A549 (cell line): ENCODE data around the gene ITGAL. TPM values are rescaled to one million over a fixed set of nuclear protein-coding genes. Genes with fewer than 3 reads are reported as not detected.
A peak's percentile ranks its signal among the peaks of the same experiment; 100 is the strongest.

ENCODE experiments used
- ATAC-seq, 2 experiments: fragments of 200-7000 bp in 1 of 2; fragments of >200 bp in 1 of 2; cut with Nextera tagmentation in 1 of 2; cut with Tn5 transposase in 1 of 2; 3 replicates each; pipeline versions ENCODE4 v1.8.0 to v1.9.1; 2018 to 2020; ENCODE audit warnings: mild to moderate bottlenecking in 1 of 2, moderate library complexity in 1 of 2
- CTCF ChIA-PET: fragments of 300-600 bp; sonication (Branson Sonifier 250); formaldehyde crosslinking; extraction: SDS; loops from one replicate; lab custom pipeline; 2021; ENCODE audit warnings: antibody characterized with exemption, inconsistent platforms; lab: Yijun Ruan, JAX
- POLR2A ChIA-PET: fragments of 350-600 bp; formaldehyde crosslinking; extraction: SDS; loops from one replicate; lab custom pipeline; 2021; ENCODE audit warnings: antibody characterized with exemption, inconsistent platforms; lab: Yijun Ruan, JAX
- DNase-seq, 2 experiments: peaks; one replicate each; pipeline versions ENCODE4 v3.0.0 to v3.0.0-alpha.2; 2011 to 2016; ENCODE audit warnings: low read depth in 1 of 2, low spot score in 1 of 2
- FAIRE-seq: peaks from 2 replicates; lab custom pipeline; 2011; peaks lifted over from hg19 to GRCh38; lab: Jason Lieb, UNC
- H3K27ac ChIP-seq, 2 experiments: fragments of >200 bp; sonication (Bioruptor Twin); formaldehyde crosslinking; 3 replicates each; pipeline ENCODE4 v1.5.1; 2016 to 2017
- H3K4me1 ChIP-seq: fragments of >200 bp; sonication (Bioruptor Twin); formaldehyde crosslinking; 3 replicates; pipeline ENCODE4 v1.6.1; 2016
- H3K4me2 ChIP-seq: fragments of >200 bp; sonication (Bioruptor Twin); formaldehyde crosslinking; 3 replicates; pipeline ENCODE4 v1.6.1; 2016
- H3K4me3 ChIP-seq: fragments of >200 bp; sonication (Bioruptor Twin); formaldehyde crosslinking; 3 replicates; pipeline ENCODE4 v1.5.1; 2016
- H3K9me3 ChIP-seq: fragments of >200 bp; sonication (Bioruptor Twin); formaldehyde crosslinking; 3 replicates; pipeline ENCODE4 v1.6.1; 2016
- ATOH8 ChIP-seq: fragments of 250-450 bp; sonication (Bioruptor Pico); IDR thresholded peaks from 2 replicates; pipeline ENCODE4 v1.5.0; 2020; ENCODE audit warnings: low read depth, mild to moderate bottlenecking, moderate library complexity
- BHLHE40 ChIP-seq: IDR thresholded peaks from 2 replicates; pipeline ENCODE4 v1.6.1; 2012; ENCODE audit warnings: low read depth, low read length, inconsistent platforms
- CBX2 ChIP-seq: fragments of 200-600 bp; sonication (generic); IDR thresholded peaks from 2 replicates; pipeline ENCODE4 v1.6.1; 2016; ENCODE audit warnings: low read depth, mild to moderate bottlenecking, borderline replicate concordance
- CBX8 ChIP-seq: fragments of 200-600 bp; sonication (generic); IDR thresholded peaks from 2 replicates; pipeline ENCODE4 v1.6.1; 2016
- CEBPB ChIP-seq, 2 experiments: fragments of >200 bp in 1 of 2; sonication (Bioruptor Twin) in 1 of 2; formaldehyde crosslinking in 1 of 2; IDR thresholded peaks; 2 replicates each; pipeline ENCODE4 v1.6.1; 2012 to 2016
- CHD4 ChIP-seq: fragments of 200-600 bp; sonication (generic); IDR thresholded peaks from 2 replicates; pipeline ENCODE4 v1.6.1; 2016; ENCODE audit warnings: antibody characterized with exemption, mild to moderate bottlenecking, borderline replicate concordance
- E2F6 ChIP-seq: IDR thresholded peaks from 2 replicates; pipeline ENCODE4 v1.6.1; 2012; ENCODE audit warnings: low read depth, borderline replicate concordance
- EHF ChIP-seq: fragments of 250-450 bp; sonication (Bioruptor Pico); IDR thresholded peaks from 2 replicates; pipeline ENCODE4 v1.5.0; 2020; ENCODE audit warnings: mild to moderate bottlenecking
- ELK1 ChIP-seq: fragments of 150-350 bp; IDR thresholded peaks from 2 replicates; pipeline ENCODE4 v1.6.1; 2014; ENCODE audit warnings: low read depth, mild to moderate bottlenecking, low read length
- ESRRA ChIP-seq: fragments of 150-350 bp; IDR thresholded peaks from 2 replicates; pipeline ENCODE4 v1.6.1; 2014; ENCODE audit warnings: mild to moderate bottlenecking, low read length, borderline replicate concordance
- FOSL2 ChIP-seq, 2 experiments: fragments of 450-650 bp in 1 of 2; fragments of >200 bp in 1 of 2; sonication (Bioruptor Twin) in 1 of 2; formaldehyde crosslinking; IDR thresholded peaks; 2 replicates each; pipeline versions ENCODE4 v1.5.0 to v1.6.1; 2016 to 2020; ENCODE audit warnings: mild to moderate bottlenecking in 1 of 2, moderate library complexity in 1 of 2
- FOXS1 ChIP-seq: fragments of 250-450 bp; sonication (Bioruptor Pico); IDR thresholded peaks from 2 replicates; pipeline ENCODE4 v1.5.0; 2020; ENCODE audit warnings: mild to moderate bottlenecking, moderate library complexity
- GATA3 ChIP-seq: IDR thresholded peaks from 2 replicates; pipeline ENCODE4 v1.6.1; 2012; ENCODE audit warnings: borderline replicate concordance
- JUN ChIP-seq, 2 experiments: fragments of >200 bp; sonication (Bioruptor Twin); formaldehyde crosslinking; IDR thresholded peaks; 2 replicates in 1 of 2; 3 replicates in 1 of 2; pipeline ENCODE4 v1.6.1; 2016 to 2017
- JUNB ChIP-seq: fragments of >200 bp; sonication (Bioruptor Twin); formaldehyde crosslinking; IDR thresholded peaks from 2 replicates; pipeline ENCODE4 v1.6.1; 2016
- KDM1A ChIP-seq: fragments of 200-600 bp; sonication (generic); IDR thresholded peaks from 2 replicates; pipeline ENCODE4 v1.6.1; 2016; ENCODE audit warnings: low read depth, mild to moderate bottlenecking
- KDM5A ChIP-seq: fragments of 200-600 bp; sonication (generic); IDR thresholded peaks from 2 replicates; pipeline ENCODE4 v1.6.1; 2016; ENCODE audit warnings: antibody characterized with exemption, mild to moderate bottlenecking
- MYC ChIP-seq: IDR thresholded peaks from 2 replicates; pipeline ENCODE4 v1.6.1; 2012; ENCODE audit warnings: mild to moderate bottlenecking, inconsistent platforms, low read length, improper control_type of control experiment, borderline replicate concordance
- NR3C1 ChIP-seq: fragments of >200 bp; sonication (Bioruptor Twin); formaldehyde crosslinking; IDR thresholded peaks from 3 replicates; pipeline ENCODE4 v1.6.1; 2017
- PBX3 ChIP-seq: IDR thresholded peaks from 2 replicates; pipeline ENCODE4 v1.6.1; 2012
- PHF8 ChIP-seq: fragments of 200-600 bp; sonication (generic); IDR thresholded peaks from 2 replicates; pipeline ENCODE4 v1.6.1; 2016; ENCODE audit warnings: low read depth, mild to moderate bottlenecking, antibody characterized with exemption, moderate library complexity, borderline replicate concordance
- POLR2A ChIP-seq: IDR thresholded peaks from 2 replicates; pipeline ENCODE4 v1.6.1; 2012; ENCODE audit warnings: mild to moderate bottlenecking, low read length
- RAD21 ChIP-seq, 2 experiments: fragments of >200 bp in 1 of 2; sonication (Bioruptor Twin) in 1 of 2; formaldehyde crosslinking in 1 of 2; IDR thresholded peaks in 1 of 2; conservative IDR thresholded peaks in 1 of 2; 2 replicates in 1 of 2; 3 replicates in 1 of 2; pipeline ENCODE4 v1.6.1; 2012 to 2018; ENCODE audit warnings: inconsistent platforms in 1 of 2
- RARB ChIP-seq: fragments of 250-450 bp; sonication (Bioruptor Pico); IDR thresholded peaks from 2 replicates; pipeline ENCODE4 v1.8.0; 2021; ENCODE audit warnings: mild to moderate bottlenecking, moderate library complexity
- RCOR1 ChIP-seq: fragments of 150-350 bp; IDR thresholded peaks from 2 replicates; pipeline ENCODE4 v1.6.1; 2014; ENCODE audit warnings: antibody characterized with exemption, low read length, low read depth
- RNF2 ChIP-seq: fragments of 200-600 bp; sonication (generic); IDR thresholded peaks from 2 replicates; pipeline ENCODE4 v1.6.1; 2016; ENCODE audit warnings: low read depth, mild to moderate bottlenecking, antibody characterized with exemption, moderate library complexity, borderline replicate concordance
- WGBS: methylation state at CpG from one replicate; pipeline ENCODE4 v1.1.6; 2017; ENCODE audit errors: missing lambda C conversion rate; 5-methylcytosine and 5-hydroxymethylcytosine counted together
- polyA plus RNA-seq, 4 experiments: library from polyadenylated mRNA; depleted of rRNA in 3 of 4; stranded (reverse); fragments of >200 nt; fragmentation: RNase III in 1 of 4; extraction: RNeasy Plus Mini Kit Qiagen cat#74134 plus additional on column Dnase treatment in 1 of 4; gene quantifications; 2 replicates in 3 of 4; 3 replicates in 1 of 4; pipeline ENCODE4 v1.2.3, GENCODE V29; 2011 to 2017

ITGAL gene
- polyA plus RNA-seq, 2 of the 4 experiments (the other 2 are of a cell fraction) = 0.17 to 0.94 TPM

GRCh38 chr16:30546115-30546514 lies 73.6 kb downstream of the ITGAL start (continued):
- TF ChIP-seq CHD4 (no peak), JUN (IDR thresholded peaks at IDR 0.05) (no peak), KDM1A (no peak)
- TF ChIP-seq, all 56 proteins: peak for 0

- peak in 1 of 2 experiments; percentile 21; a peak in 2 of 6 replicates for ATAC-seq
- Histone ChIP-seq H3K27ac (no peak overlapping the region; a peak in 1 of 6 replicates), H3K4me1 (peaks cover 11% of the 10 kb centered on the region), H3K4me2 (peak overlapping the region; percentile 33; the same call in 1 of the 3 replicates), H3K9me3 (no peaks in the 10 kb centered on the region)
- ChIA-PET POLR2A (interaction anchor here (0.5 to 1.5 kb wide), 2 partner anchors 10 to 122 kb away, joined by 3 to 4 read pairs; partner anchors contain the start of gene ZNF764), CTCF (interaction anchor here (0.7 to 1.3 kb wide), 2 partner anchors 49 to 100 kb away, joined by 3 to 4 read pairs; no protein-coding TSS in a partner anchor)
- DNase-seq = no peak
- WGBS = 82% methylated on average over 8 of the region's 8 CpGs
- TF ChIP-seq ESRRA (no peak), BHLHE40 (no peak), POLR2A (no peak), RNF2 (no peak), FOSL2 (IDR thresholded peaks at IDR 0.05) (no peak), FOSL2 (CRISPR knock-in tag; IDR thresholded peaks at IDR 0.05) (no peak), PBX3 (no peak), JUNB (no peak), ELK1 (no peak), RARB (CRISPR knock-in tag) (no peak), KDM5A (no peak)
- TF ChIP-seq, all 56 proteins: peak for 0
- H3K4me3 ChIP-seq = no peak overlapping the region
- FAIRE-seq = no peak
These were observed 76.1 kb downstream of the ITGAL start for GRCh38 chr16:30548416-30549253.

DNA sequence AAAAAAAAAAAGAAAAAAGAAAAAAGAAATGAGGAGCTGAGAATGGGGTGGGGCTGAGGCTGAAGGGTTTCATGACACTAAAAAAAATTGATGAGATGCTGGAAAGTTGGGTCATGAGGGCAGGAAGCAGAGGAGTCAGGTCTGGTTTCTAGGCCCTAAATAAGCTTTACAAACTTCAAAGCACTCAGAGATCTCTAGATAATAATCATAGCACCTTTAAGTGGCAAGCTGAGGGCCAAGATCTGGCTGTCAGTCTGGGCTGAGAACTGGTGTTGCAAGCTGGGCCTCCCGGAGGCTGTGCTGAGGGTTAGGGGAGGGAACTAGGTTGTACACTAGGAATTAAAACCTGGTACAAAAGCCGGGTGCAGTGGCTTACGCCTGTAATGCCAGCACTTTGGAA lies 79.2 kb downstream of the ITGAL start:
- POLR2A ChIA-PET = interaction anchor here (0.7 kb wide), 2 partner anchors 16 to 25 kb away, joined by 3 to 7 read pairs; no protein-coding TSS in a partner anchor
- no peak for FAIRE-seq

More for the DNA sequence above, 79.2 kb downstream of the ITGAL start:
- CTCF ChIA-PET = interaction anchor here (0.6 to 2.3 kb wide), 5 partner anchors 15 to 82 kb away, joined by 3 to 5 read pairs (median 3); no protein-coding TSS in a partner anchor
- DNase-seq (no peak), ATAC-seq (no peak)
- Histone ChIP-seq H3K4me2 (no peak overlapping the region), H3K4me1 (peaks cover 11% of the 10 kb centered on the region)
- TF ChIP-seq BHLHE40 (no peak), RAD21 (conservative IDR thresholded peaks at IDR 0.05 in 1 of 2, IDR thresholded peaks at IDR 0.05 in 1 of 2) (no peak), GATA3 (no peak), KDM1A (no peak), ATOH8 (no peak), RCOR1 (no peak), CBX8 (no peak), EHF (no peak), MYC (no peak), E2F6 (no peak), JUNB (no peak), FOXS1 (CRISPR knock-in tag) (no peak), NR3C1 (no peak), RNF2 (no peak), ELK1 (no peak), CEBPB (IDR thresholded peaks at IDR 0.05) (no peak), RARB (CRISPR knock-in tag) (no peak), PHF8 (no peak), ESRRA (no peak), CBX2 (no peak)
- TF ChIP-seq, all 56 proteins: peak for 0
- Histone ChIP-seq H3K27ac (no peak overlapping the region), H3K4me3 (no peak overlapping the region), H3K9me3 (no peaks in the 10 kb centered on the region)
- WGBS = 89% methylated on average over 3 of the region's 3 CpGs
